RPMI7951 (cell line): ENCODE results near the gene ACVR1C. TPM values are rescaled to one million over a fixed set of nuclear protein-coding genes. Genes with fewer than 3 reads are reported as not detected.
"Not testable (repeated sequence)": the region's sequence is repeated elsewhere in the genome, so short reads cannot be mapped to it uniquely, and the experiment has no call there.

Source experiments
- DNase-seq: peaks from one replicate; pipeline ENCODE4 v3.0.0-alpha.2; 2012; ENCODE audit warnings: low read depth
- total RNA-seq: library from RNA; depleted of rRNA; stranded (reverse); fragments of >200 nt; shearing (Covaris generic); gene quantifications from 2 replicates; pipeline ENCODE4 v1.2.3, GENCODE V29; 2014

Gene ACVR1C
- total RNA-seq, 1 experiment from 2014 or later: 0.12 TPM

- no peak for DNase-seq
Observed at GRCh38 chr2:157574165-157574564, 54.5 kb downstream of the ACVR1C start.

GRCh38 chr2:157572725-157573124 lies 55.9 kb downstream of the ACVR1C start:
- DNase-seq: peak; percentile 4

- not testable (repeated sequence) for DNase-seq
Observed at GRCh38 chr2:157566623-157567022, 62.0 kb downstream of the ACVR1C start.

- DNase-seq: not testable (repeated sequence)
Observed at GRCh38 chr2:157566113-157566512, 62.6 kb downstream of the ACVR1C start.

GRCh38 chr2:157565550-157565949 lies 63.1 kb downstream of the ACVR1C start:
- no peak for DNase-seq

- DNase-seq: no peak
Observed at GRCh38 chr2:157559890-157560289, 68.8 kb downstream of the ACVR1C start.

GRCh38 chr2:157559461-157559860 lies 69.2 kb downstream of the ACVR1C start:
- DNase-seq: no peak

- no peak for DNase-seq
Observed at GRCh38 chr2:157559061-157559460, 69.6 kb downstream of the ACVR1C start.

- DNase-seq: no peak
Observed at GRCh38 chr2:157557770-157558169, 70.9 kb downstream of the ACVR1C start.

- DNase-seq: no peak
Observed at GRCh38 chr2:157540102-157540501, 88.6 kb downstream of the ACVR1C start.

- DNase-seq: no peak
Observed at GRCh38 chr2:157538064-157538463, 90.6 kb downstream of the ACVR1C start.

GRCh38 chr2:157536815-157537214 lies 91.8 kb downstream of the ACVR1C start:
- no peak for DNase-seq

GRCh38 chr2:157528963-157529751 lies 99.5 kb downstream of the ACVR1C start:
- no peak for DNase-seq

GRCh38 chr2:157526070-157526469 lies 102.6 kb downstream of the ACVR1C start:
- DNase-seq: no peak

GRCh38 chr2:157523270-157524247 lies 105.1 kb downstream of the ACVR1C start:
- DNase-seq: no peak

- DNase-seq: not testable (repeated sequence)
Observed at GRCh38 chr2:157514966-157515365, 113.7 kb downstream of the ACVR1C start.

- DNase-seq: no peak
Observed at GRCh38 chr2:157509744-157510143, 118.9 kb downstream of the ACVR1C start.

GRCh38 chr2:157508676-157509075 lies 120.0 kb downstream of the ACVR1C start:
- peak; percentile 50 for DNase-seq

GRCh38 chr2:157506586-157506985 lies 122.1 kb downstream of the ACVR1C start:
- DNase-seq: no peak

- no peak for DNase-seq
Observed at GRCh38 chr2:157504623-157505022, 124.0 kb downstream of the ACVR1C start.

- DNase-seq: no peak
Observed at GRCh38 chr2:157501026-157501425, 127.6 kb downstream of the ACVR1C start.

- DNase-seq: no peak
Observed at GRCh38 chr2:157500334-157500733, 128.3 kb downstream of the ACVR1C start.

- no peak for DNase-seq
Observed at GRCh38 chr2:157498483-157498882, 130.2 kb downstream of the ACVR1C start.
